Smooth muscle cell (in vitro differentiated cells): ENCODE results near the gene SGK2. TPM values are rescaled to one million over a fixed set of nuclear protein-coding genes. Genes with fewer than 3 reads are reported as not detected.

Experiments
- DNase-seq: peaks from one replicate; lab custom pipeline; 2025; ENCODE audit not compliant: unreplicated experiment; lab: John Stamatoyannopoulos, UW
- H2AFZ ChIP-seq: fragments of 200-600 bp; sonication (generic); 2 replicates; pipeline ENCODE4 v1.6.0; 2016; ENCODE audit warnings: antibody characterized with exemption, low read depth, mild to moderate bottlenecking
- H3F3A ChIP-seq: fragments of 200-600 bp; sonication (generic); 2 replicates; pipeline ENCODE4 v1.6.0; 2017; ENCODE audit warnings: antibody characterized with exemption, low read depth
- H3K27ac ChIP-seq: fragments of 200-600 bp; sonication (generic); 2 replicates; pipeline ENCODE4 v1.5.1; 2016; ENCODE audit warnings: low read depth, mild to moderate bottlenecking
- H3K27me3 ChIP-seq: fragments of 200-600 bp; sonication (generic); 2 replicates; pipeline ENCODE4 v1.6.1; 2016; ENCODE audit warnings: low read depth, mild to moderate bottlenecking
- H3K36me3 ChIP-seq: fragments of 200-600 bp; sonication (generic); 2 replicates; pipeline ENCODE4 v1.5.1; 2016; ENCODE audit warnings: low read depth
- H3K4me1 ChIP-seq: fragments of 200-600 bp; sonication (generic); 2 replicates; pipeline ENCODE4 v1.5.1; 2016; ENCODE audit warnings: low read depth
- H3K4me2 ChIP-seq: fragments of 200-600 bp; sonication (generic); 2 replicates; pipeline ENCODE4 v1.6.0; 2016; ENCODE audit warnings: mild to moderate bottlenecking
- H3K4me3 ChIP-seq: fragments of 200-600 bp; sonication (generic); 2 replicates; pipeline ENCODE4 v1.5.1; 2016; ENCODE audit warnings: mild to moderate bottlenecking
- H3K79me2 ChIP-seq: fragments of 200-600 bp; sonication (generic); 2 replicates; pipeline ENCODE4 v1.6.0; 2016; ENCODE audit warnings: low read depth, mild to moderate bottlenecking
- H3K9ac ChIP-seq: fragments of 200-600 bp; sonication (generic); 2 replicates; pipeline ENCODE4 v1.6.0; 2016; ENCODE audit warnings: low read depth
- H3K9me3 ChIP-seq: fragments of 200-600 bp; sonication (generic); replicated peaks from 2 replicates; pipeline ENCODE4 v1.5.1; 2016; ENCODE audit warnings: low read depth
- H4K20me1 ChIP-seq: fragments of 200-600 bp; sonication (generic); 2 replicates; pipeline ENCODE4 v1.6.0; 2016; ENCODE audit warnings: low read depth
- CTCF ChIP-seq: fragments of 200-600 bp; sonication (generic); IDR thresholded peaks from 2 replicates; pipeline ENCODE4 v1.5.1; 2017; ENCODE audit warnings: borderline replicate concordance, mild to moderate bottlenecking, antibody characterized with exemption; ENCODE audit not compliant: insufficient read depth, poor library complexity, severe bottlenecking
- WGBS: methylation state at CpG from one replicate; pipeline ENCODE4 v1.1.7; 2016; ENCODE audit warnings: low lambda C conversion rate; 5-methylcytosine and 5-hydroxymethylcytosine counted together
- polyA plus RNA-seq: library from polyadenylated mRNA; unstranded; fragments of >200 nt; fragmentation: Nextera tagmentation; extraction: Ambion mirVana; gene quantifications from 2 replicates; pipeline ENCODE4 v1.2.1, GENCODE V29; 2016
- total RNA-seq: library from RNA; depleted of rRNA; stranded (reverse); fragments of >200 nt; gene quantifications from 2 replicates; pipeline ENCODE4 v1.2.3, GENCODE V29; 2014

SGK2 gene
- total and polyA plus RNA-seq, 2 experiments from 2014 or later = 0.79 to 2.4 TPM

DNA sequence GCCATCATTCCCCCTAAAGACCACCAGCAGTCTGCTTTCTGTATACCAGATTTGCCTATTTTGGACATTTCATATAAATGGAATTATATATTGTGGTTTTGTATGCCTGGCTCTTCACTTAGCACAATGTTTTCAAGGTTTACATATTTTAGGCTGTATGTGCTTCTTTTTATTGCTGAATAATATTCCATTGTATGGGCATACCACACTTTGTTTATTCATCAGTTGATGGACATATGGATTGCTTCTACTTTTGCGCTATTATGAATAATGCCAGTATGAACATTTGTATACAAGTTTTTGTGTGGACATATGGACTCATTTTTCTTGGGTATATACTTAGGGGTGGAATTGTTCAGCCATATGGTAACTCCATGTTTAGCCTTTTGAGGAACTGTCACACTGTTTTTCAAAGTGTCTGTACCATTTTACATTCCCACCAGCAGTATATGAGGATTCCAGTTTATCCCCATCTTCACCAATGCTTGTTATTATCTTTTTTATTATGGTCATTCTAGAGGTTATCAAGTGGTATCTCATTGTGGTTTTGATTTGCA, 38.7 kb upstream of the SGK2 start:
- H3K36me3 ChIP-seq = no peaks in the 10 kb centered on the region
- 89% methylated on average over 1 of the region's 1 CpG for WGBS

GRCh38 chr20:43525021-43525420, 33.8 kb upstream of the SGK2 start:
- Histone ChIP-seq H3K9ac (no peak overlapping the region), H4K20me1 (no peaks in the 10 kb centered on the region), H3F3A (no peaks in the 10 kb centered on the region), H3K4me2 (no peak overlapping the region), H3K79me2 (no peaks in the 10 kb centered on the region), H3K27me3 (no peaks in the 10 kb centered on the region), H3K9me3 (no peaks in the 10 kb centered on the region), H3K4me1 (no peaks in the 10 kb centered on the region), H3K27ac (no peak overlapping the region), H2AFZ (no peak overlapping the region), H3K4me3 (no peak overlapping the region), H3K36me3 (no peaks in the 10 kb centered on the region)
- no peak for TF ChIP-seq CTCF
- no peak for DNase-seq
- 93% methylated on average over 5 of the region's 5 CpGs for WGBS

More for the DNA sequence above, 38.7 kb upstream of the SGK2 start:
- Histone ChIP-seq H4K20me1 (no peaks in the 10 kb centered on the region), H3K9me3 (no peaks in the 10 kb centered on the region), H3K4me1 (no peaks in the 10 kb centered on the region), H3K4me3 (no peak overlapping the region), H3F3A (no peaks in the 10 kb centered on the region), H3K27me3 (no peaks in the 10 kb centered on the region), H3K4me2 (no peak overlapping the region), H3K79me2 (no peaks in the 10 kb centered on the region), H3K27ac (no peak overlapping the region), H2AFZ (no peak overlapping the region), H3K9ac (no peak overlapping the region)
- DNase-seq = no peak
- no peak for TF ChIP-seq CTCF

DNA sequence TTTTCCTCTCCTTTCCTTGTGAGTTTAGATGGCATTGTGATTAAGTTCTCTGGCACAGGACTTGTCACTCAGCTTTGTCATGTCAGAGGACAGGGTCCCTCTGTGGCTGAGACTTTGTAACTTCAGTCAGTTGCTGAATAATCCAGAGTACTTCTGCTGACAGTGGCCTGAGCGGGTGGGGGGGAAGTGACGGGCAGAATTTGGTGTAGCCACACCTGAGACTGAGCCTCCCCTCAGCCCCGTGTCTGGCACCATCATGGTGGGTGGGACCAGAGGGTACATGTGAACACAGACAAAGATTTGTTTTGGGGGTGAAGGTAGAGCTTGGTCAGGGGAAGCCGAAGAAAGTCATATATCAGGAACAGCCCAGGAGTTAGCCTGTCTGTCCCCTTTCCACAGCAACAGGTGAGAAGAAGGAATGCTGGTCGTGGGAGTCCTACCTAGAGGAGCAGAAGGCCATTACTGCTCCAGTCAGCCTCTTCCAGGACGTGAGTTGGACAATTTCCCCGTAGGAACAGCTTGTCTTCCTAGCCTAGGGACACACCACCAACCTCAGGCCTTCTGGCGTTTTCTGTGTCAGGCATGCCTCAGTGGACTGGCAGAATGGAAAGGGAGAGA, 30.5 kb upstream of the SGK2 start:
- 89% methylated on average over 8 of the region's 8 CpGs for WGBS

More for the DNA sequence above, 30.5 kb upstream of the SGK2 start:
- Histone ChIP-seq H3K27me3 (no peaks in the 10 kb centered on the region), H3K4me1 (no peaks in the 10 kb centered on the region), H3K79me2 (no peaks in the 10 kb centered on the region), H3K36me3 (no peaks in the 10 kb centered on the region), H3K4me2 (no peak overlapping the region), H4K20me1 (no peaks in the 10 kb centered on the region), H3K27ac (no peak overlapping the region), H3K9me3 (no peaks in the 10 kb centered on the region), H3F3A (no peaks in the 10 kb centered on the region), H2AFZ (no peak overlapping the region), H3K4me3 (no peak overlapping the region), H3K9ac (no peak overlapping the region)
- no peak for DNase-seq
- no peak for TF ChIP-seq CTCF
